Measurements from ENCODE around the gene NT5M.
A peak's percentile ranks its signal among the peaks of the same experiment; 100 is the strongest.

DNA sequence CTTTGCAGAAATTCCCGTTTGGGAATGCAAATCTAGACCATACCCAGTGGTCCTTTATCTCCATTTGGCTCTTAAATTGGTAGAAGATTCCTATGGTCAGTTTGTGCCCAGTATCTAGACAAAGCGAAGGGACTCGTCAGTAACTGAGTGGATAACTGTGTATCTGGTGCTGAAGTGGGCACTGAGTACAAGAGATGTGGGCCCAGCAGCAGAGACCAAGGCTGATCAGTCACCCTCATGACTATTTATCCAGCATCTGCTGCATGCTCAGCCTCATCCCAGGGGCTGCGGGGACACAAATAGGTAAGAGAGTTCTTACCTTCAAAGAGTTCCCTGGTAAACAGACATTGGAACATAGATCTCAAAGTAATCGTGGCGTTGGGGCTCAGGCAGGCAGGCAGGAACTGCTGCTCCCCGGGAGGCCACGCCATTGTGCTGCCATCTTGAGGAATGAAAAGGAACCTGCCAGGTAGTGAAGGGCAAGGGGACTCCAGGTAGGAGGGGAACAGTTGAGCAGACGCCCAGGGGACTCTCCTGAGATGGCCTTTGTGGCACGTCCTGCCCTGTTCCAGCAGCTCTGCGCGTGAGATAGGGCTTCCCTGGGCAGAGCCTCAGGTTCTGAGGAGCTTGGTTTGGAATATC lies 10.3 kb downstream of the NT5M start:
- TF ChIP-seq, protein P1, sequence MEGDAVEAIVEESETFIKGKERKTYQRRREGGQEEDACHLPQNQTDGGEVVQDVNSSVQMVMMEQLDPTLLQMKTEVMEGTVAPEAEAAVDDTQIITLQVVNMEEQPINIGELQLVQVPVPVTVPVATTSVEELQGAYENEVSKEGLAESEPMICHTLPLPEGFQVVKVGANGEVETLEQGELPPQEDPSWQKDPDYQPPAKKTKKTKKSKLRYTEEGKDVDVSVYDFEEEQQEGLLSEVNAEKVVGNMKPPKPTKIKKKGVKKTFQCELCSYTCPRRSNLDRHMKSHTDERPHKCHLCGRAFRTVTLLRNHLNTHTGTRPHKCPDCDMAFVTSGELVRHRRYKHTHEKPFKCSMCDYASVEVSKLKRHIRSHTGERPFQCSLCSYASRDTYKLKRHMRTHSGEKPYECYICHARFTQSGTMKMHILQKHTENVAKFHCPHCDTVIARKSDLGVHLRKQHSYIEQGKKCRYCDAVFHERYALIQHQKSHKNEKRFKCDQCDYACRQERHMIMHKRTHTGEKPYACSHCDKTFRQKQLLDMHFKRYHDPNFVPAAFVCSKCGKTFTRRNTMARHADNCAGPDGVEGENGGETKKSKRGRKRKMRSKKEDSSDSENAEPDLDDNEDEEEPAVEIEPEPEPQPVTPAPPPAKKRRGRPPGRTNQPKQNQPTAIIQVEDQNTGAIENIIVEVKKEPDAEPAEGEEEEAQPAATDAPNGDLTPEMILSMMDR (conservative IDR thresholded peaks at IDR 0.05; ENCODE audit: low read depth, low read length) = peak; percentile 74
- TF ChIP-seq EZH2 (IDR thresholded peaks at IDR 0.05; ENCODE audit: low read length, unreplicated experiment) = no peak
